Measurements from ENCODE around the gene PRR30.

DNA sequence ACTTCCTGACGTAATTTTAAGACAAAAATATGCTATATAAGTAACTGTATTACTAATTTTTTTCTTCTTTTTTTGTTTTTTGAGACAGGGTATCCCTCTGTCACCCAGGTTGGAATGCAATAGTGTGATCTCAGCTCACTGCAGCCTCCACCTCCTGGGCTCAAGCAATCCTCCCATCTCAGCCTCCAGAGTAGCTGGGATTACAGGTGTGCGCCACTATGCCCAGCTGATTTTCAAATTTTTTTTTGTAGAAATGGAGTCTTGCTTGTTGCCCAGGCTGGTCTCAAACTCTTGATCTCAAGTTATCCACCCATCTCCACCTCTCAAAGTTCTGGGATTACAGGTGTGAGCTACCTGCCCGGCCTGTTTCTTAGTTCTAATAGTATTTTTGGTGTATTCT, 39.3 kb upstream of the PRR30 start:
- no peak for TF ChIP-seq TEAD4 (IDR thresholded peaks at IDR 0.05)
- no peak for TF ChIP-seq NFIC (IDR thresholded peaks at IDR 0.05)
- no peak for TF ChIP-seq EGR1 (IDR thresholded peaks at IDR 0.05)
- TF ChIP-seq, protein P1, sequence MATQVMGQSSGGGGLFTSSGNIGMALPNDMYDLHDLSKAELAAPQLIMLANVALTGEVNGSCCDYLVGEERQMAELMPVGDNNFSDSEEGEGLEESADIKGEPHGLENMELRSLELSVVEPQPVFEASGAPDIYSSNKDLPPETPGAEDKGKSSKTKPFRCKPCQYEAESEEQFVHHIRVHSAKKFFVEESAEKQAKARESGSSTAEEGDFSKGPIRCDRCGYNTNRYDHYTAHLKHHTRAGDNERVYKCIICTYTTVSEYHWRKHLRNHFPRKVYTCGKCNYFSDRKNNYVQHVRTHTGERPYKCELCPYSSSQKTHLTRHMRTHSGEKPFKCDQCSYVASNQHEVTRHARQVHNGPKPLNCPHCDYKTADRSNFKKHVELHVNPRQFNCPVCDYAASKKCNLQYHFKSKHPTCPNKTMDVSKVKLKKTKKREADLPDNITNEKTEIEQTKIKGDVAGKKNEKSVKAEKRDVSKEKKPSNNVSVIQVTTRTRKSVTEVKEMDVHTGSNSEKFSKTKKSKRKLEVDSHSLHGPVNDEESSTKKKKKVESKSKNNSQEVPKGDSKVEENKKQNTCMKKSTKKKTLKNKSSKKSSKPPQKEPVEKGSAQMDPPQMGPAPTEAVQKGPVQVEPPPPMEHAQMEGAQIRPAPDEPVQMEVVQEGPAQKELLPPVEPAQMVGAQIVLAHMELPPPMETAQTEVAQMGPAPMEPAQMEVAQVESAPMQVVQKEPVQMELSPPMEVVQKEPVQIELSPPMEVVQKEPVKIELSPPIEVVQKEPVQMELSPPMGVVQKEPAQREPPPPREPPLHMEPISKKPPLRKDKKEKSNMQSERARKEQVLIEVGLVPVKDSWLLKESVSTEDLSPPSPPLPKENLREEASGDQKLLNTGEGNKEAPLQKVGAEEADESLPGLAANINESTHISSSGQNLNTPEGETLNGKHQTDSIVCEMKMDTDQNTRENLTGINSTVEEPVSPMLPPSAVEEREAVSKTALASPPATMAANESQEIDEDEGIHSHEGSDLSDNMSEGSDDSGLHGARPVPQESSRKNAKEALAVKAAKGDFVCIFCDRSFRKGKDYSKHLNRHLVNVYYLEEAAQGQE (IDR thresholded peaks at IDR 0.05; ENCODE audit: low read depth): no peak
- TF ChIP-seq YY1 (IDR thresholded peaks at IDR 0.05; ENCODE audit: low read depth): no peak
